Adrenal gland (tissue), 12 donors: Measurements from ENCODE around the gene SLC30A9. TPM values are rescaled to one million over a fixed set of nuclear protein-coding genes. Genes with fewer than 3 reads are reported as not detected.

Experiments used
- DNase-seq, 7 donors: peaks; one replicate each; pipeline ENCODE4 v3.0.0-alpha.2; 2019 to 2020
- H3K27ac ChIP-seq, 5 donors: fragments of 200-600 bp; sonication (generic) in 4 of 5; 1 replicate in 3 of 5; 2 replicates in 2 of 5; pipeline versions ENCODE4 v1.5.1 to v1.8.0; 2016 to 2020; ENCODE audit warnings: mild to moderate bottlenecking in 1 of 5
- H3K27me3 ChIP-seq: fragments of 200-600 bp; 2 replicates; pipeline ENCODE4 v1.8.0; 2021
- H3K36me3 ChIP-seq, 2 donors: fragments of 200-600 bp; replicated peaks in 1 of 2; 1 replicate in 1 of 2; 2 replicates in 1 of 2; pipeline versions ENCODE4 v1.5.1 to v1.8.0; 2018 to 2022
- H3K4me1 ChIP-seq, 2 donors: fragments of 200-600 bp; replicated peaks in 1 of 2; 1 replicate in 1 of 2; 2 replicates in 1 of 2; pipeline versions ENCODE4 v1.5.1 to v1.8.0; 2018 to 2021
- H3K4me3 ChIP-seq, 4 donors: fragments of 200-600 bp; sonication (generic) in 3 of 4; one replicate each; pipeline ENCODE4 v1.5.1; 2016 to 2018
- H3K9me3 ChIP-seq, 3 donors: fragments of 200-600 bp; sonication (generic) in 1 of 3; replicated peaks in 1 of 3; 1 replicate in 2 of 3; 2 replicates in 1 of 3; pipeline versions ENCODE4 v1.5.1 to v1.8.0; 2016 to 2021
- CTCF ChIP-seq, 6 experiments: fragments of 450-650 bp in 4 of 6; fragments of 200-600 bp in 2 of 6; sonication (generic) in 1 of 6; IDR thresholded peaks; 1 replicate in 5 of 6; 2 replicates in 1 of 6; pipeline versions ENCODE4 v1.5.1 to v1.8.0; 2016 to 2021; ENCODE audit warnings: antibody characterized with exemption in 6 of 6, mild to moderate bottlenecking in 2 of 6, moderate library complexity in 1 of 6
- POLR2A ChIP-seq, 2 donors: fragments of 450-650 bp; IDR thresholded peaks; one replicate each; pipeline ENCODE4 v1.6.1; 2017; ENCODE audit warnings: antibody characterized with exemption in 2 of 2, mild to moderate bottlenecking in 2 of 2, moderate library complexity in 1 of 2
- WGBS, 4 donors: extraction: QIAGEN DNeasy Blood & Tissue Kit in 2 of 4; methylation state at CpG; one replicate each; pipeline versions ENCODE4 v1.1.5 to v1.1.7; 2013 to 2017; 5-methylcytosine and 5-hydroxymethylcytosine counted together
- intact Hi-C, 2 donors: fragments of 100-400 bp; cut with DNase I; formaldehyde crosslinking; loops; one replicate each; pipeline versions ENCODE4 v1.14.1 to v1.15.0; 2022 to 2023
- polyA plus RNA-seq, 3 donors: library from polyadenylated mRNA; stranded (reverse); fragments of 200-250 nt in 2 of 3; fragments of 350-450 nt in 1 of 3; fragmentation: Illumina TruSeq in 1 of 3; extraction: RNeasy Lipid Tissue Mini Kit (QIAGEN cat#74804) in 1 of 3; gene quantifications; one replicate each; pipeline ENCODE4 v1.2.3, GENCODE V29; 2013 to 2014
- total RNA-seq, 9 donors: library from RNA; depleted of rRNA in 4 of 9; stranded (reverse); fragments of >200 nt in 4 of 9; fragments of 120-200 nt in 1 of 9; fragmentation: NEBNext Ultra II Directional in 1 of 9; extraction: Animal tissue kit (Norgen Biotek cat#: 25700) in 1 of 9; gene quantifications; one replicate each; pipeline versions ENCODE4 v1.1.0 to v1.2.4, GENCODE V29; 2013 to 2023
- donor health status: healthy with polysubstance abuse.
- donor health status: Bipolar disorder and iron deficiency.
- donor health status: DM: yes; HTN: yes; CAD: no.
- donor health status: DM: no; HTN: no; CAD: no.
- donor health status: DM: no; HTN: no; CAD: no.
- donor health status: DM: yes; HTN: yes; CAD: no.

SLC30A9 gene
- total and polyA plus RNA-seq, 12 donors: 12.5 to 157 (median 72.9) TPM

GRCh38 chr4:42122237-42122636, 131.9 kb downstream of the SLC30A9 start:
- Histone ChIP-seq H3K4me3 (no peak overlapping the region), H3K9me3 (no peaks in the 10 kb centered on the region), H3K4me1 (no peaks in the 10 kb centered on the region), H3K27ac (no peak overlapping the region), H3K36me3 (no peaks in the 10 kb centered on the region), H3K27me3 (peaks cover 3% of the 10 kb centered on the region)
- WGBS, 4 donors: 78 to 86% (median 83%) methylated on average over 4 of the region's 4 CpGs
- TF ChIP-seq CTCF (IDR thresholded peaks at IDR 0.05) (no peak), POLR2A (IDR thresholded peaks at IDR 0.05) (no peak)
- intact Hi-C loops: no loop called here
- no peak for DNase-seq

GRCh38 chr4:42123071-42123644, 132.8 kb downstream of the SLC30A9 start:
- Histone ChIP-seq H3K9me3 (no peaks in the 10 kb centered on the region), H3K36me3 (no peaks in the 10 kb centered on the region), H3K27ac (no peak overlapping the region), H3K27me3 (peaks cover 3% of the 10 kb centered on the region), H3K4me3 (no peak overlapping the region), H3K4me1 (no peaks in the 10 kb centered on the region)
- intact Hi-C loops: no loop called here
- TF ChIP-seq CTCF (IDR thresholded peaks at IDR 0.05): no peak
- no peak for TF ChIP-seq POLR2A (IDR thresholded peaks at IDR 0.05)
- WGBS, 4 donors: 78 to 89% (median 82%) methylated on average over 2 of the region's 2 CpGs
- DNase-seq: no peak

- no peaks in the 10 kb centered on the region for H3K4me1 ChIP-seq
- no peak overlapping the region for H3K4me3 ChIP-seq
- no peaks in the 10 kb centered on the region for H3K27me3 ChIP-seq
- DNase-seq: no peak
- H3K9me3 ChIP-seq: no peaks in the 10 kb centered on the region
- H3K36me3 ChIP-seq: no peaks in the 10 kb centered on the region
- TF ChIP-seq CTCF (IDR thresholded peaks at IDR 0.05) (no peak), POLR2A (IDR thresholded peaks at IDR 0.05) (no peak)
- intact Hi-C loops: no loop called here
- WGBS, 4 donors: 77 to 88% (median 85%) methylated on average over 7 of the region's 7 CpGs
- H3K27ac ChIP-seq: no peak overlapping the region
These were observed 141.8 kb downstream of the SLC30A9 start for GRCh38 chr4:42132099-42132498.

GRCh38 chr4:42133006-42133405, 142.7 kb downstream of the SLC30A9 start:
- no peaks in the 10 kb centered on the region for H3K36me3 ChIP-seq
- no peak for TF ChIP-seq POLR2A (IDR thresholded peaks at IDR 0.05)
- TF ChIP-seq CTCF (IDR thresholded peaks at IDR 0.05): no peak
- 41 to 58% (median 53%) methylated on average over 1 of the region's 1 CpG for WGBS, 4 donors
- intact Hi-C loops: no loop called here
- H3K27me3 ChIP-seq: no peaks in the 10 kb centered on the region
- no peaks in the 10 kb centered on the region for H3K4me1 ChIP-seq
- no peak overlapping the region for H3K4me3 ChIP-seq
- DNase-seq: no peak
- no peaks in the 10 kb centered on the region for H3K9me3 ChIP-seq
- no peak overlapping the region for H3K27ac ChIP-seq
